Mesothelial cell of epicardium (in vitro differentiated cells): ENCODE results near the gene CASP9. TPM values are rescaled to one million over a fixed set of nuclear protein-coding genes. Genes with fewer than 3 reads are reported as not detected.
"Not testable (repeated sequence)": the region's sequence is repeated elsewhere in the genome, so short reads cannot be mapped to it uniquely, and the experiment has no call there.

Experiments
- DNase-seq, 2 experiments: peaks; one replicate each; pipeline ENCODE4 v3.0.0; 2021; ENCODE audit warnings: low spot score in 2 of 2; ENCODE audit not compliant: unreplicated experiment in 2 of 2
- H3K27ac Mint-ChIP-seq: 2 replicates; pipeline ENCODE4 v1.8.0; 2021; ENCODE audit warnings: mixed read lengths
- H3K27me3 Mint-ChIP-seq: 2 replicates; pipeline ENCODE4 v1.8.0; 2021; ENCODE audit warnings: low read depth, mixed read lengths
- H3K36me3 Mint-ChIP-seq: 2 replicates; pipeline ENCODE4 v1.8.0; 2021; ENCODE audit warnings: mixed read lengths
- H3K4me1 Mint-ChIP-seq: 2 replicates; pipeline ENCODE4 v1.8.0; 2021; ENCODE audit warnings: mixed read lengths
- H3K4me3 Mint-ChIP-seq: 2 replicates; pipeline ENCODE4 v1.8.0; 2021; ENCODE audit warnings: mild to moderate bottlenecking, moderate library complexity, mixed read lengths
- H3K9me3 Mint-ChIP-seq: 2 replicates; pipeline ENCODE4 v1.8.0; 2021; ENCODE audit warnings: mixed read lengths
- total RNA-seq: library from RNA; stranded (reverse); gene quantifications from 3 replicates; pipeline ENCODE4 v1.2.1, GENCODE V29; 2021
- TF ChIP-seq, protein P1 (sequence below): fragments of 200-600 bp; sonication (generic); IDR thresholded peaks from one replicate; pipeline ENCODE4 v1.5.0; 2021; ENCODE audit warnings: antibody characterized with exemption; ENCODE audit not compliant: unreplicated experiment

Gene CASP9
- total RNA-seq, 1 donor from 2014 or later = 23.0 TPM

DNA sequence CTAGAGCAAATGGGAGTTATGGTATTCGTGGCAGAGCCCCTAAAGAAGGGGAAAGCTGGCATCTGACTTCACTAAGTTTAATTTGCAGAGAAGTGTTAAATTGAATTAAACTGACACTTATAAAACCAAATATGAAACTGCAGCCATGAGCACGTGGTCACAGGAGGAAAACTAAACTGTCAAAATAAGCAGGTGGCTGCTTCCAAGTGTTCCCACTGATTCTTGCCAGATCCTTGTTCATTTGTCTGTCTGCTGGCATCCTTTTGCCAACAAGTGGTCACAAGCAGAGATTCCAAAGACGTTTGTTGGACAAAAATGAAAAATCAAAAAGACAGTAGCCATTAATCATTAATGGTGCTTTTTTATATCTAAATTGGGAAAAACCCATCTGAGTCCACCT, 54.7 kb downstream of the CASP9 start:
- no peak overlapping the region for H3K27ac Mint-ChIP-seq
- H3K4me1 Mint-ChIP-seq = no peaks in the 10 kb centered on the region
- DNase-seq = no peak
- H3K27me3 Mint-ChIP-seq = peaks cover 7% of the 10 kb centered on the region
- TF ChIP-seq, protein P1, sequence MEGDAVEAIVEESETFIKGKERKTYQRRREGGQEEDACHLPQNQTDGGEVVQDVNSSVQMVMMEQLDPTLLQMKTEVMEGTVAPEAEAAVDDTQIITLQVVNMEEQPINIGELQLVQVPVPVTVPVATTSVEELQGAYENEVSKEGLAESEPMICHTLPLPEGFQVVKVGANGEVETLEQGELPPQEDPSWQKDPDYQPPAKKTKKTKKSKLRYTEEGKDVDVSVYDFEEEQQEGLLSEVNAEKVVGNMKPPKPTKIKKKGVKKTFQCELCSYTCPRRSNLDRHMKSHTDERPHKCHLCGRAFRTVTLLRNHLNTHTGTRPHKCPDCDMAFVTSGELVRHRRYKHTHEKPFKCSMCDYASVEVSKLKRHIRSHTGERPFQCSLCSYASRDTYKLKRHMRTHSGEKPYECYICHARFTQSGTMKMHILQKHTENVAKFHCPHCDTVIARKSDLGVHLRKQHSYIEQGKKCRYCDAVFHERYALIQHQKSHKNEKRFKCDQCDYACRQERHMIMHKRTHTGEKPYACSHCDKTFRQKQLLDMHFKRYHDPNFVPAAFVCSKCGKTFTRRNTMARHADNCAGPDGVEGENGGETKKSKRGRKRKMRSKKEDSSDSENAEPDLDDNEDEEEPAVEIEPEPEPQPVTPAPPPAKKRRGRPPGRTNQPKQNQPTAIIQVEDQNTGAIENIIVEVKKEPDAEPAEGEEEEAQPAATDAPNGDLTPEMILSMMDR = no peak
- peaks cover 3% of the 10 kb centered on the region for H3K9me3 Mint-ChIP-seq
- H3K4me3 Mint-ChIP-seq = no peak overlapping the region
- no peaks in the 10 kb centered on the region for H3K36me3 Mint-ChIP-seq

DNA sequence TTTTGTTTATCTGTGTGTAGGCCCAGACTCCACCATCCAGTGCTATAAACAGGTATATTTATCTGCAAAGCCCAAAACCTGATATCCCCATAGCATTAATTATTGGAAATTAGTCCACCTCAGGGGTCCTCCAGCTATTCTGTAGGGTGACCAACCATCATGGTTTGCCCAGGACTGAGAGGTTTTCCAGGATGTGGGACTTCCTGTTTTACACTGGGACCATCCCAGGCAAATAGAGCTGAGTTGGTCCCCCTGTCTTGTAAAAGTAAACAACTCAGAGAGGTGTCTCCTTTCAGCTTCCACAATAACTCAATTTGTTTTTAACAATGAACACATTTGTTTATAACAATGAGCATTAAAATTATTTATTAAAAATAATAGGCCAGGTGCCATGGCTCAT, 55.9 kb downstream of the CASP9 start:
- Mint-ChIP-seq H3K9me3 (peaks cover 3% of the 10 kb centered on the region), H3K36me3 (no peaks in the 10 kb centered on the region), H3K4me1 (peaks cover 2% of the 10 kb centered on the region), H3K27me3 (peaks cover 10% of the 10 kb centered on the region), H3K27ac (no peak overlapping the region), H3K4me3 (no peak overlapping the region)
- TF ChIP-seq, protein P1 = no peak
- DNase-seq = no peak

DNA sequence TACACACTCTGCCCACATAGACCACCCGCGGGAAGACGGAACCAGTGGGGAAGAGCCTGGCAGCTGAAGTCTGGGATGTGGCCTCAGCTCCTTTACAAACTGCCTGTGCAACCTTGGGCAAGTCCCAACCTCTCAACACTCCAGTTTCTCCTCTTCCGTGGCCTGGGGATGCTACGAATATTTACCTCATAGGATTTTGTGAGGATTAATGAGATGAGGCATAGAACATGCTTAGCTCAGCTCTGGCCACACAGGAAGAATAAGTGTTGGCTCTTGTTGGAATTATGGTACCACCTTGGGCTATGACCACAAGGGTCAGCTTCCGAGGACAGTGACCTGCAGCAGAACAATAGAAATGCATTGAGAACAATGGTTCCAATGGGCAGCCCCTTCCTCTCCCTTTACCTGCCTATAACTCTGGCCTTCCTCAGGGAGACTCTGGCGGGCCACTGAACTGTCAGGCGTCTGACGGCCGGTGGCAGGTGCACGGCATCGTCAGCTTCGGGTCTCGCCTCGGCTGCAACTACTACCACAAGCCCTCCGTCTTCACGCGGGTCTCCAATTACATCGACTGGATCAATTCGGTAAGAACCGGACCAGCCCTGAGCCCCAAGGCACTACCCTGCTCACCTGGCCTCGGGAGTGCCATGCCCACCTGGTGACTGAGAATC, 56.9 kb downstream of the CASP9 start:
- not testable (repeated sequence) for H3K4me1 Mint-ChIP-seq, DNase-seq, H3K27ac Mint-ChIP-seq, H3K4me3 Mint-ChIP-seq, H3K9me3 Mint-ChIP-seq, H3K36me3 Mint-ChIP-seq, H3K27me3 Mint-ChIP-seq

DNA sequence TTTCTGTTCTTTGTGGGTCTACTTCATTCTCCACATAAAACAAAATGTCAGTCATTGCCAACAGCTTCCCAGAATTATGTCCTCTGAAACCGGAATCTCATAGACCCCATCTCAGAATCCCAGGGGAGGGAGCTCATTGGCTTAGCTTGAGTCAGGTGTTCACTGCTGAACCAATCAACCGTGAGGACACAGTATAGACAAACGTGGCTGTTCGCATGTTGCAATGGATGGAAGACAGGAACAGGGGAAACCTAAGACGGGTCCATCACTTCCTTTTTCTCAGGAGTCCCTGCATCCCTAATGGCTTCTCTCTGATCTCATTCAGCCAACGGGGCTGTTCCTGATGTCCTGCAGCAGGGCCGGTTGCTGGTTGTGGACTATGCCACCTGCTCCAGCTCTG, 58.3 kb downstream of the CASP9 start:
- TF ChIP-seq, protein P1 = no peak
- Mint-ChIP-seq H3K9me3 (no peaks in the 10 kb centered on the region), H3K4me1 (peaks cover 3% of the 10 kb centered on the region), H3K4me3 (no peak overlapping the region), H3K27me3 (peaks cover 9% of the 10 kb centered on the region), H3K36me3 (no peaks in the 10 kb centered on the region), H3K27ac (no peak overlapping the region)
- DNase-seq = no peak

DNA sequence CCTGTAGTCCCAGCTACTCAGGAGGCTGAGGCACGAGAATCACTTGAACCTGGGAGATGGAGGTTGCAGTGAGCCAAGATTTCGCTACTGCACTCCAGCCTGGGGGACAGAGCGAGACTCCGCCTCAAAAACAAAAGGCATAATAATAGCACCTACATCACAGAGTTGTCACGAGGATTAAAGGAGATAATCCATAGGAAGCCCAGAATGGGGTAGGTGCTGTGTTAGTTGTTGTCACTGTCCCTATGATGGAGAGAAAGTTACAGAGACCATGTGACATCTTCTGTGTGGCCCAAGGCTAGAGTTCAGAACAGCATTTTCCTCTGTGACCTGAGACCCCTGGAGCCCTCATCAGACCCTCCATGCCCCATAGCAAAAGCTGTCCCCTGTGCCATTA, 60.1 kb downstream of the CASP9 start:
- Mint-ChIP-seq H3K27me3 (peaks cover 11% of the 10 kb centered on the region), H3K4me1 (peaks cover 12% of the 10 kb centered on the region)
- not testable (repeated sequence) for DNase-seq, H3K9me3 Mint-ChIP-seq, H3K27ac Mint-ChIP-seq, H3K36me3 Mint-ChIP-seq, H3K4me3 Mint-ChIP-seq

DNA sequence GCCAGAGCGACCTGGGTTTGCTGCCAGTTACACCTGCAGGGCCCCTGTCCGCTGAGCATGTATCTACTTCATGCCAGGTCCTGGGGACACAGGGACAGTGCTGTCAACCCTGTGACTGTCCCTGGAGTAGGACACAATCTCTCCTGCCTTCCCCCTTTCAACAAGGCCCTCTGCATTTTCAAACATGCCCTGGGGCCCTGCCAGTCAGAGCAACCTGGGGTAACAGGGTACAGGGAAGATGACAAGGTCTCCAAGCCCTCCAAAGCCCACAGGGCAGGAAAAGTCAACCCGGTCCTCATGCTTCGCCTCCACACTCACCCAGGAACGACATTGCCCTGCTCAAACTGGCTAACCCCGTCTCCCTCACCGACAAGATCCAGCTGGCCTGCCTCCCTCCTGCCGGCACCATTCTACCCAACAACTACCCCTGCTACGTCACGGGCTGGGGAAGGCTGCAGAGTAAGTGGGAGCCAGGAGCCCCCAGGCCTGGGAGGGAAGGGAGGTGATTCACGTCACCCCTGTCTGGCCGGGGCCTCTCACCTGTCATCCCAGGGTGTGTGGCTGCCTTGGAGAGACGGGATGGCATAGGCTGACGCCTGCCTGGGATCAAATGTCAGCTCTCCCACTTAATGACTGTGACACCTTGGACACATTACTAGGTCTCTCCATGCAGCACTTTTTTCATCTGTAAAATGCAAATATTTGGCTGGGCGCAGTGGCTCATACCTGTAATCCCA, 60.8 kb downstream of the CASP9 start:
- peaks cover 14% of the 10 kb centered on the region for H3K4me1 Mint-ChIP-seq
- H3K36me3 Mint-ChIP-seq, H3K27me3 Mint-ChIP-seq, H3K4me3 Mint-ChIP-seq, DNase-seq, H3K27ac Mint-ChIP-seq, H3K9me3 Mint-ChIP-seq: not testable (repeated sequence)

DNA sequence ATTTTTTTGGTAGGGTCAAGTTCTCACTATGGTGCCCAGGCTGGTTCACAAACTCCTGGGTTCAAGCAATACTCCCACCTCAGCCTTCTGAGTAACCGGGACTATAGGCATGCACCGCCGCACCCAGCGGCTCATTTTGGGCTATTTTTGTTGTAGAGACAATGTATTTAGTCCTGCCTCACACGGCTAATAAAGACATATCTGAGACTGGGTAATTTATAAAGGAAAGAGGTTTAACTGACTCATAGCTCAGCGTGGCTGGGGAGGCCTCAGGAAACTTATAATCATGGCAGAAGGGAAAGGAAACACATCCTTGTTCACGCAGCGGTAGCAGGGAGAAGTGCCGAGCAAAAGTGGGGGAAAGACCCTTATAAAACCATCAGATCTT, 63.3 kb downstream of the CASP9 start:
- Mint-ChIP-seq H3K4me3 (no peak overlapping the region), H3K27ac (no peak overlapping the region), H3K4me1 (peaks cover 25% of the 10 kb centered on the region), H3K27me3 (peaks cover 5% of the 10 kb centered on the region), H3K9me3 (no peaks in the 10 kb centered on the region), H3K36me3 (no peaks in the 10 kb centered on the region)
- no peak for DNase-seq
- TF ChIP-seq, protein P1 = no peak
